H1 (cell line): ENCODE data around the gene BDKRB1. TPM values are rescaled to one million over a fixed set of nuclear protein-coding genes. Genes with fewer than 3 reads are reported as not detected.

ENCODE experiments used
- CTCF ChIP-seq, 3 experiments: IDR thresholded peaks; 1 replicate in 2 of 3; 2 replicates in 1 of 3; pipeline versions ENCODE4 v1.5.1 to v1.6.1; 2011; ENCODE audit warnings: low read length in 3 of 3, mild to moderate bottlenecking in 3 of 3, inconsistent platforms in 2 of 3, low read depth in 1 of 3, moderate library complexity in 1 of 3; ENCODE audit not compliant: insufficient read depth in 1 of 3; ENCODE audit errors: control extremely low read depth in 1 of 3
- EGR1 ChIP-seq: IDR thresholded peaks from 2 replicates; pipeline ENCODE4 v1.6.1; 2011; ENCODE audit warnings: low read depth, low read length, borderline replicate concordance
- GABPA ChIP-seq: IDR thresholded peaks from 2 replicates; pipeline ENCODE4 v1.6.1; 2011; ENCODE audit warnings: mild to moderate bottlenecking, low read length, moderate library complexity, borderline replicate concordance; ENCODE audit not compliant: insufficient read depth
- TAF1 ChIP-seq: IDR thresholded peaks from 2 replicates; pipeline ENCODE4 v1.6.1; 2011; ENCODE audit warnings: mild to moderate bottlenecking, low read depth, low read length
- ZNF274 ChIP-seq: IDR thresholded peaks from 2 replicates; pipeline ENCODE4 v1.7.0; 2012; ENCODE audit warnings: low read length, borderline replicate concordance; ENCODE audit errors: extremely low read depth
- polyA plus RNA-seq, 7 experiments: library from polyadenylated mRNA; depleted of rRNA in 3 of 7; stranded (reverse) in 5 of 7; unstranded in 2 of 7; fragments of >200 nt in 5 of 7; fragments of 200-250 nt in 2 of 7; gene quantifications; 1 replicate in 5 of 7; 2 replicates in 1 of 7; 4 replicates in 1 of 7; pipeline versions ENCODE4 v1.2.1 to v1.2.3, GENCODE V29; 2011 to 2013; ENCODE audit warnings: missing spikeins in 2 of 7, mixed read lengths in 2 of 7
- total RNA-seq: library from RNA; stranded (reverse); fragmentation: NEBNext Ultra II Directional; extraction: Animal tissue kit (Norgen Biotek cat#: 25700); gene quantifications from 2 replicates; pipeline ENCODE4 v1.2.1, GENCODE V29; 2021

BDKRB1 gene
- total and polyA plus RNA-seq, 2 of the 8 experiments (the other 6 are each of a cell fraction or from before 2014, with no cell fraction given) = 0.27 TPM; not detected in 1

GRCh38 chr14:96285667-96286066 is 29.7 kb downstream of the BDKRB1 start (continued):
- TF ChIP-seq TAF1 (no peak), EGR1 (no peak), ZNF274 (no peak), CTCF (IDR thresholded peaks at IDR 0.05; ENCODE audit: control extremely low read depth in 1 of 3, insufficient read depth in 1 of 3, low read depth in 1 of 3, low read length in 3 of 3) (no peak), GABPA (no peak)
